HG03558 (cell line): ENCODE data around the gene DAB1.
"Not testable (repeated sequence)": the region's sequence is repeated elsewhere in the genome, so short reads cannot be mapped to it uniquely, and the experiment has no call there.

Experiments
- ATAC-seq: cut with Tn5 transposase; IDR thresholded peaks from one replicate; pipeline ENCODE4 v1.9.1; 2021; ENCODE audit warnings: moderate number of reproducible peaks; ENCODE audit not compliant: unreplicated experiment; ENCODE audit errors: extremely low read depth

DAB1 gene

DNA sequence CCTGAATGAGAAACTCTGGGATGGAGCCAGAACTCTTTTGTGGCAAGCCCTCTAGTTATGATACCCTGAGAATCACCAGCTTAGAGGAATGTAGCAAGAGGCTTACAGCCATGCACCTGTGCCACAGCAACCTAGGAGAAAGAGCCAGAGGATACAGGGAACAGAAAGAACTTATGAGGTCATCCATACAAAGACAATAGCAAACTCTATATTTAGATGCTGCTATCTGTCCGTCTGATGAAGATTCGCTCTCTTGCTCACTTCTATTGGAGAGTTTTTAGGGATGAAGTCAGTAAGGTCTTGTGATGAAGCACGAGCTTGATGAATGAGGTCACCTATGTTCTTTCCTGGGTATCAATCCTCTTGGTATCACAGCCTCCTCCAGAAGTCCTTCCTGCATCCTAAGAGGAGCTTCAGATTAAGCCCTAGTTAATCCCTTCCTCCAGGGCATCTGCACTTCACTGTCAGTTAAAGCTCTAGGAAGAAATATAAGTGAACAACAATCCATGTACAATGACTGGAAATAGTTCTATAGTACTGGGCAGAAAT, 185.6 kb downstream of the DAB1 start:
- ATAC-seq: no peak

DNA sequence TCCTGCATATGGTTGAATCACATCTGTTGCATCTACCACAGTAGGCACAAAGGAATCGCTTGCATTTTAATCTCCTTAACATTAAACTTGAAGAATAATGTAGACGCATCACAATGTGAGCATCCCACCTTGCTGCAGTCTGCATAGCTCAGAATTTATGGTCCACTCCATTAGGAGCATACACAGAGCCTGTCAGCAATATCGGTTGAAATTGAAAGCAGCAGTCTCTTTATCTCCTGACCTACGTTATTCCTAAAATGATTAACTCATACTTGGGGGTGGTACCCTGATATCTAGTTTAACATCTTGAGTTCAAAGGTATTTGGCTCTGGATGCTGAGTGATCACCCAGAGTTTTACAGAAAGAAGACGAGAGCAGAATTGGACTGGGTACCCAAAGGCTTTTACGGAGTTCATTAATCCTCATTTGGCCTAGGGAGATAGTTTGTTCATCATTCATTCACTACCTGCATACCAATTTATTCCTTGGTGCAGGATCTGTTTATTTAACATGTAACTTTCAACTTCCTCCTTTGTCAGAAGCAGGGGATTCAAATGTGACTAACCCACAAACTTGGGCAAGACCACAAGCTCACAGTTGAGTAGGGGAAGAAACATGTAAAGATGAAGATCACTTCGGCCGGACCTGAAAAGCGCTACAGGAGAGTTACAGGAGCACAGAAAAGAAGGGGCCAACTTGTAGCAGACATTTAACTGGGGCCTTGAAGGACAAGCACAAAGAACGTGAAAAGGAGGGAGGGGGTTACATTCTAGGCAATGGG, 187.9 kb downstream of the DAB1 start:
- ATAC-seq: no peak

DNA sequence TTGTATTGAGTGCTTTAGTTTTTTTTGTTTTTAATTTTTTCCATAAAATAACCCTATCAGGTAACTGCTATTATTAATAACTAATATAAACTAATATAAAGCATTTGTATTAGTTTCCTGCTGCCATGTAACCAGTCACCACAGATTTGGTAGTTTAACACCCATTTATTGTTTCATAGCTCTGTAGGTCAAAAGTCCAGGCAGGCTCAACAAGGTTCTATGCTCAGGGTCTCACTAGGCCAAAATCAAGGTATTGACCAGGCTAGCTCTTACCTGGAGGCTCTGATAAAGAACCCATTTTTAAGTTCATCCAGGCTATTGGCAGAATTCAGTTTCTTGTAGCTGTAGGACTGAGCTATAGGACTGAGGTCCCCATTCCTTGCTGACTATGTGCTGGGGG, 189.4 kb downstream of the DAB1 start:
- no peak for ATAC-seq

DNA sequence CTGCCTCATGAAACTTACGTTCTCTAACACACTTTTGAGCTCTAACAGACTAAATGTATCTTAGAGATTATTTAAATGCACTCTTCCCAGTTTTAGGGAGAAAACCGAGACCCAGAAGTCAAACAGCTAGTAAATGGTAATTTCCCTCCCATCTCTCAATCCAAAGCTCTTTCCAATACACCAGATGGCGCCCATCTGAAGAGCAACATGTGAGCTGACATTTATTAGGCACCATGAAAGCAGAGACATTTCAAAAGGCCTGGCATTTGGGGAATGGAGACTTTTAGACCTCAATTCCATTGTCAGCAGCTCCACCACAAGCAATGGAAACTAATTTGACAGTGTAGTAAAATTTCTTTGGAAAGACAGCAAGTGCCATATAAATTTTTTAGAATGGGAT, 191.4 kb downstream of the DAB1 start:
- no peak for ATAC-seq

DNA sequence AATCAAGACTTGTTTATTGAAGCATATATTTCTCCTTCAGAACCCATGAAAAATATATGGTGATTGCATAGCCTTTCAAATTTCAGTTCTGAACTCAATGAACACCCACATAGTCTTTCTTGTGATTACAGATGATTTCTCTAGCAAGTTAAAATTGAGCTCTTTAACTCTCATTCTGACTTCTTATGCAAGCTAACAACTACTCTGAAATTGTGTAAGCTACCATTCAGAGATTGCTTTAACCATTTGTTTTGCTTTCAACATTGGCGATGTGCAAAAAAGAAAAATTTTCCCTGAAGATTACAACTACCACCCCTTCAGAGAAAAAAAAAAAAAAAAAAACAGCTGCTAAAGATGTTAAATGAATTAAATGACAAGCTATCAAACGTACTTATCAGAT, 193.9 kb downstream of the DAB1 start:
- ATAC-seq: no peak

DNA sequence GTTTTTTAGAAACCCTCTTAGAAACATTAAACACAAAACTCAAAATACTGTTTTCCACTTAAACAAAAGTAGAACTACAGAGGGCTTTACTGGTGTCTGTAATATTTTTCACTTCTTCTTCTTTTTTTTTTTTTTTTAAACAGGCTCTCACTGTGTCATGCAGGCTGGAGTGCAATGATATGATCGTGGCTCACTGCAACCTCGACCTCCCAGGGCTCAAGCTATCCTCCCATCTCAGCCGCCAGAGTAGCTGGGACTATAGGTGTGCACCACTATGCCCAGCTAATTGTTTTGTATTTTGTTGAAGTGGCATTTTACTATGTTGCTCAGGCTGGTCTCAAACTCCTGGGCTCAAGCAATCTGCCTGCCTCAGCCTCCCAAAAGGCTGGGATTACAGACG, 194.8 kb downstream of the DAB1 start:
- no peak for ATAC-seq

DNA sequence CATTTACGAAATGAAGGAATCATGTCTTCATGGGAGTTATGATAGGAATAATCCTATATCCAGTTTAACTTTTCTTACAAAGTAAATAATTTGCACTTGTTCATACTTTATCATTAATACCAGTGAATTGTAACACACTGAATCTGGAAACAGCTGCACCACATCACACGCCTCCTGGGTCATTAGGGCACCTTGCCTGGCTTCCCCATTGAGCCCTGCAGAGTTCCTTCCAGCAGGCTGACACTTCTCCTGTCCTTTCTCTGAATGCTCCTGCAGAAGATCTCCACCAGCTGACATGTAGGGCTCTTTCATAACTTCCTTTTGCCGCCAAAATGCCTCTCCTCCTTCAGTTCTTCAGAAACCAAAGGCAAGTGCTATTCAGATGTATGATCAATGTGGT, 201.1 kb downstream of the DAB1 start:
- no peak for ATAC-seq

DNA sequence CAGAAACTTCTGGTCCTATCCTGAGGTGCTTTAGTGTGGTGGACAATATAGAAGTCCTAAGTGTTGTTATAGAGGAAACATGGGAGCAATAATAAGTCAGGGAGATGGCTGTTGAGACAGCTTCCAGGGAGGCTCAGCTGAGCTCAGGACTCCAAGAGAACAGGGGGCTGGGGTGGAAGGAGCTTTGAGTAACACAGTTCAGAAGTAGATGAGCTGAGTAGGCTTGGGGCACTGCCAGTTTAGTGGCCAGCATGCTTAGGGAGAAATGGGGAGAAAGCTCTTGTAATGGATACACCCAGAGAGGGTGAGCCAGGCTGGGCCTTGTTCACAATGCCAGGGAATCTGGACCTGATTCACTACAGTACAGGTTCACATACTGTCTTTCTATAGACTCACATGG, 201.6 kb downstream of the DAB1 start:
- no peak for ATAC-seq

DNA sequence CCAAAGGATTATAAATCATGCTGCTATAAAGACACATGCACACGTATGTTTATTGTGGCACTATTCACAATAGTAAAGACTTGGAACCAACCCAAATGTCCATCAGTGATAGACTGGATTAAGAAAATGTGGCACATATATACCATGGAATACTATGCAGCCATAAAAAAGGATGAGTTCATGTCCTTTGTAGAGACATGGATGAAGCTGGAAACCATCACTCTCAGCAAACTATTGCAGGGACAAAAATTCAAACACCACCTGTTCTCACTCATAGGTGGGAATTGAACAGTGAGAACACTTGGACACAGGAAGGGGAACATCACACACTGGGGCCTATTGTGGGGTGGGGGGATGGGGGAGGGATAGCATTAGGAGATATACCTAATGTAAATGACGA, 203.0 kb downstream of the DAB1 start:
- not testable (repeated sequence) for ATAC-seq

DNA sequence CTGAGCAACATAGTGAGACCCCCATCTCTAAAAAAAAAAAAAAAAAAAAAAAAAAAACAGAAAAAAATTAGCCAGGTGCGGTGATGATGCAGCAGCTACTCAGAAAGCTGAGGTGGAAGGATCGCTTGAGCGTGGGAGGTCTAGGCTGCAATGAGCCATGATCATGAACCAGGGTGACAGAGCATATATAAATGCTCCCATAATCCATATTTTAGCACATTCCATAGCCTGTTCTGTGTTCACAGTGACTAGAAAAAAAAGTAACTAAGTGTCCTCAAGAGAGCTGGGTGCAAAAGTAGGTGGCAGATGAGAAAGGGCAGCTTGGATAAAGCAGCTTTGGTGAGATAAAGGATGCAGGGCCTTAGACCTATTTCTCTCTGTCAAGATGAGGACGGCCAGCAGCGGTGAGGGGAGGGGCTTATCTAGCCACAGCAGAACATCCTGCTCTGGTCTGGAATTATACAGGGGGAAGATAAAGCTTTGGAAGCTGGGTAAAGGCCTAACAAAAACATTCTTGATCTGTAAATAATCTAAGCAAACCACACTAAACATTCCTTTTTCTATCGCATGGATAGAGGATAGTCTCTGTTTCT, 205.3 kb downstream of the DAB1 start:
- ATAC-seq: no peak

DNA sequence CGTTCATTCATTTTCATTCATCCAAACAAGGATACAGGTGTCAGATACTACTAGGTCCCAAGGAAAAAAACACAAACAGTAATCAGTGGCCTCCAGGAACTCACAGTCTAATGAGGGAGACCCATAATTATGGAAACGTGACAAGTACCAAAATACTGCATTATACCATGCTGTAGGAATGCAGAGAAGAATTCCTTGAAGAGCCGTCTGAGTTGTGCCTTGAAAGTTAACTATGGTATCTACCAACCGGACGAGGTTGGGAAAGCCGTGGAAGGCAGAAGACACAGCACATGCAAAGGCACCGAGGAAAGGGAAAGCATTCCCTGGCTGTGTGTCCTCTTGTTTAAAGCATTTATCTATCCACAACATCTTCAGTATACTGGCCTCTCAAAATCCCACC, 206.0 kb downstream of the DAB1 start:
- ATAC-seq: no peak

DNA sequence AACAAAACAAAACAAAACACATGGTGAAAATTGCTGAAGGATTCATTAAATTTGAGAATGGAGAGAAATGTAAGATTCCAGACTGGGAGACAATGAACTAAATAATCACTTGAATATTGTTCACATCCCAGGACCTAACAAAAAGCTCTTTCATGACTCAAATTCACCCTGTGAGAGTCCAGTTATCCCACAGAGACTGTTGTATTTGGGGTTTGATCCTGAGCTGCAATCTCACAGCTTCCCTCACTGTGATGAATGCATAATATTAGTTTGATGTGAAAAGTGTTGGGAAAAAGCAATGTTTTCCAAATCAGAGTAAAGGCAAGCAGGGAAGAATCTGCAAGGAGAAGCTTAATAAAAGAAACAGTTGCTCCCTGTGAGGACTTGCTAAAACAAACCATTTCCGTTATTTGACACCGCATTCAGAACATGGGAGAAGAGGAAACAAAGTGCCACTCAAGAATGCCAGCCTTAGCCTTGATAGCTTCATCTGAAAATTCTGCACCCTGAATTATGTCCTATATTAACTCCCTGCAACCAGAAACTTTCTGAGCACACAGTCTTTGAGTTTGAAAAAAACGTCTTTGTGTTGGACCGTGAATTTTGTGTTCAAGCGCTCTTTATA, 208.8 kb downstream of the DAB1 start:
- no peak for ATAC-seq

DNA sequence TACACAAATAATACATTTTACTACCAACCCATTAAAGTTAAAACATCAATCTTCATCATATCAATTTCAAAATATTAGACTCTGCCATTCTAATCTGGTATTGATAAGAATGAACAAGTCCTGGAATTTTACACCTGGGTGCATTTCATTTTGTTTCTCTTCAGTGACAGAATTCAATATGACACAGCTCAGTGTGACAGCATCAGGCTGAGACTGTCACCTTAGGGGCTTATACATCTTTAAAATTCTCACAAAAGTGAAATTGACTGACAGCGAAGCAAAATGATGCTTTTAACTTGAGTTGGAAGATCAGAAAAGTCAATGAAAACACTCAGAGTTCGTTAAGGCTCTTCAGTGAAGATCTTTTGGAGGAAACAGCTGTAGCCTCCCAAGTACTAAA, 213.0 kb downstream of the DAB1 start:
- no peak for ATAC-seq

DNA sequence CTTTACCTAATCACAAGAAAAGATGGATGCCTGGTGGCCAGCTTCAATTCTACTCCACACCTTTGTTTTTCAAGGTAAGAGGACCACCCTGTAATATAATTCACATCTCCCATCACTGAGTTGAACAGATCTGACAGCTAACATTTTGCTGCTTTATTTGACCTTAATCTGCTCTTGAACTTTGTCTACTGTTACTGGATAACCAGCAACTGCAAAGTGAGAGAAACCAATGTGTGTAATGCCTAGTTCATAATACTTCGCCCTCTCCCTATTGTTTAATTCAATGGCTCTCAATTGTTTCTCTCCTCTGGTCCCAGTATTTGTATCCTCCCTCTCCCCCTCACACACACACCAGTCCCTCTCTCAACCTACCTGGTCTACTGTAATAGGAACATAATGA, 214.4 kb downstream of the DAB1 start:
- no peak for ATAC-seq

DNA sequence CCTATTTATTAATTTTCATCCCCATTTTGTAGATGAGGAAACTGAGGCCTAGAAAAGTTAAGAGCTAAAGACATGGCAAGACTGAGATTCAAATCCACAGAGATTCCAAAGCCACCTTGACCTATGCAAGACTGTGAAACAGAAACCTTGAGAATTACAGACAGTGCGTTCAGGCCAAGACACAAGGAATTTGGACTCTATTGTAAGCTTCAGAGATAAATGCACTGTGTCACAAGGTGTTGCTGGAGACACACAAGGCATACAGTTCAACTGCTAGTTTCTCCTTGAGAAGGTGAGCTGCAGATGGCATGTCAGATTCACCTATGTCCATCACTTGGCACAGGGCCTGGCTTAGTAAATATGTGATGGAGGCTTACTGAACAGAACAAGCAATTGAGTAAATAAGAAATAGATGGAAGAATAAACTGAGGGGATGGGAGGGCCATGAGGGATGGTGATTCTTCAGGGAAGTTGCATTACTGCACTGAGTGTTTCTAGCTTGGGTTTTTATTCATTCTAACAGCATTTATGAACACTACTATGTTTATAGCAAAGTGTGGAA, 215.0 kb downstream of the DAB1 start:
- no peak for ATAC-seq

DNA sequence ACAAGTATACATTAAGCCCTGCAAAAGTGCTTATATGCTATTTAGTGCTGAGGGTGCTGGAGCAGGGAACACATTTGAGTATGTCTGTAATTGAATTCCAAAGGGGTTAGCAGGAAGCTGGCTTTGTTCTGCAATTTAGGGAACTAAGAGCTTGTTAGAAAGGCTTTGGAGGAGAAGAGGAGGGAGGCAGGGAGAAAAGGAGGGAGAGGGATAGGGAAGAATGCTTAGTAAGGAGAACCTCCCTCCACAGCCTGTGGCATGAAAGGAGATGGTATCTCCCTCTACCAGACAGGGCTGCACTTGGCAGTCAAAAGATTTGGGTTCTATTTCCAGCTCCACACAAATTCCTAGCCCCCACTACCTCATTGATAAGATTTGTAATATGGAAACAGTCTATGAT, 217.8 kb downstream of the DAB1 start:
- ATAC-seq: no peak

DNA sequence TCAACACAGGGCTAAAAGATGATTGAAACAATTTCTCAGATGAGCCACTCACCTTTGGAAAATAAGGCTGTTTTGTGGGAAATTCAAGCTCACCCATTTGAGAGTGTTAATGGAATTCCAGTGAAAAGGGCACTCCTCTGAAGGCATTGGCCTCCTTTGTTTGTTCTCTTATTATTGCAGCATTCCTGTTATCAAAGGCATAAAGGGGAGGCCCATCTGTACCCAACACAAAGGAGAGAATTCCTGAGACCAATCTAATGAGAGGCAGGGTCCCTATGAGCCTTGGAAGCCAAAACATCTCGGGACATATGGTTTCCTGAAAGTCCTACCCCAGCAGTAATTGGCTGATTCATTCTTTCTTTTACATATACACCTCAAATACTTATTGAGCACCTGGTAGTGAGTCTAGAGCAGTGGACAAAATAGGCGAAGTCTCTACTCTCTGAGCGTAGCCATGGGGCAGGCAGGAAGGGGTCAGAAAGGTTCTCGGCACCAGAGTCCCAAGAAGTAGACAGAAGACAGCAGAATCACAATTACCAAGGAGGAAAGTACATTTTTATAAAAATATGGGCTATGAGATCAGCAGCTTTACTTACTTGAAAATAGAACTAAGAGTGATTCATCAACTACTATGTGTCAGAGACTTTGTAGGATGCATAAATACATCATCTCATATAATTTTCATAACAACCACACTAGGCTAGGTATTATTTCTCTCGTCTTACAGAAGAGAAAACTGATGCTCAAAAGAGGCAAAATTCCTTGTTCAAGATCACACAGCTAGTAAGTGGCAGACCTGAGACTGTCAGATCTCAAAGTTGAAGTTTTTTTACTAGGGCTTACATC, 218.7 kb downstream of the DAB1 start:
- ATAC-seq: no peak

DNA sequence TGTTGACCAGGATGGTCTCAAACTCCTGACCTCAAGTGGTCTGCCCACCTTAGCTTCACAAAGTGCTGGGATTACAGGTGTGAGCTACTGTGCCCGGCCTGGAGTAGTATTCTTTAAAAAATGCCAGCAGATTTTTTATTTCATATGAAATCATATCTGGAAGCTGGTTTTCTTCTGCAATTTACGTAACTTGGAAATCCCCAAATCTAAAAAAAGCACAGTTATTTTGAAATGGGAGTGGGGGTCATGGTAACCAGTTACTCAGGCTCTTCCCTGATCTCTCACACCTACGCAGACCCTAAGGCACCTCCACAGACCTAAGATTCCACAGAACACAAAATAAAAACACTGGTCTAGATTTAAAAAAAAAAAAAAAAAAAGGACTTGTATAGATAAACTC, 219.8 kb downstream of the DAB1 start:
- ATAC-seq: no peak

DNA sequence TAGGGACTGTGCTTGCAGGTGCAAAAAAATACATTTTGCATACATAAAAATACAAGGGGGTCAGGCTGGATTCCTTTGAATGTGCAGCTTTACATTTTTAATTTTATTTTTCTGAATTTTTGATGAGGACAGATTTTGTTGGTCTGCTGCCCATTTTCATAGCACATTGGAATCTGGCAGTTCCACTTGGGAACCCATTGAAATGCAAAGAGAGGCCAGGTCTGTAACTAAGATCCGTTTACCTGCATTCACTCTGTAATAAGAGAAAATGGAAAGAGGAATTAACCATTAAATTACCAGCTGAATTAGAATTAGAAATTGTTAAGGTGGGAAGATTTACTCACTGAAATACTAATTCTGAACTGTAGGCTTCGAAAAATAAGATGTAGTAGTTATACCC, 221.6 kb downstream of the DAB1 start:
- ATAC-seq: no peak

DNA sequence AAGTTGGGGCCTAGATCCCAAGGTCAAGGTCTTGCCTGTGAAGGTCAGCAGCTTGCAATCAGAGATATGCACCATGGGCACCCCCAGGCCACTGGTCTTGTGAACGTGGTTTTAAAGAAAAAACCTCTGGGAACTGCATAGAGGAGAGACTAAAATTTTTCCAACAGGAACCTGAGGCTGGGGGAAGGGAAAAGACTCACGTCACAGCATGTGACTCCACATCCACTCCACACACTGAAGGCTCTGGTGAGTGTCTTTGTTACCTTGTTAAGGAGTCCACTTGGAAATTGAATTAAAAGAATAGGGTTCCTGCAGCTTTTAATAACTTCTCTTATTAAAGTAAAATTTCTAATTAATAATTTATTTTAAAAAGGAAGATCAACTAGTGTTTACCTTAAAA, 224.9 kb downstream of the DAB1 start:
- ATAC-seq: no peak
